Urinary bladder (tissue), 4 donors: ENCODE data around the gene ACTN1. TPM values are rescaled to one million over a fixed set of nuclear protein-coding genes. Genes with fewer than 3 reads are reported as not detected.

Experiments used
- DNase-seq: peaks from one replicate; pipeline ENCODE4 v3.0.0-alpha.2; 2015; ENCODE audit errors: extremely low spot score
- H3K27ac ChIP-seq: one replicate; pipeline ENCODE4 v1.5.1; 2013; ENCODE audit warnings: low read depth, mild to moderate bottlenecking, moderate library complexity
- H3K36me3 ChIP-seq: one replicate; pipeline ENCODE4 v1.6.1; 2013; ENCODE audit warnings: mild to moderate bottlenecking, moderate library complexity; ENCODE audit not compliant: insufficient read depth
- H3K4me1 ChIP-seq: one replicate; pipeline ENCODE4 v1.6.1; 2013; ENCODE audit warnings: mild to moderate bottlenecking, moderate library complexity; ENCODE audit not compliant: insufficient read depth
- H3K4me3 ChIP-seq: one replicate; pipeline ENCODE4 v1.5.1; 2013; ENCODE audit warnings: low read depth, low read length
- WGBS: extraction: QIAGEN DNeasy Blood & Tissue Kit; methylation state at CpG from one replicate; pipeline ENCODE4 v1.1.7; 2013; 5-methylcytosine and 5-hydroxymethylcytosine counted together
- polyA plus RNA-seq: library from polyadenylated mRNA; stranded (reverse); fragments of 200-250 nt; gene quantifications from one replicate; pipeline ENCODE4 v1.2.3, GENCODE V29; 2013
- total RNA-seq: library from RNA; depleted of rRNA; stranded (reverse); fragments of >200 nt; gene quantifications from one replicate; pipeline ENCODE4 v1.2.3, GENCODE V29; 2014
- donor health status: healthy with polysubstance abuse.
- donor health status: healthy.

Gene ACTN1
- total and polyA plus RNA-seq, 2 donors: 150 to 723 TPM

DNA sequence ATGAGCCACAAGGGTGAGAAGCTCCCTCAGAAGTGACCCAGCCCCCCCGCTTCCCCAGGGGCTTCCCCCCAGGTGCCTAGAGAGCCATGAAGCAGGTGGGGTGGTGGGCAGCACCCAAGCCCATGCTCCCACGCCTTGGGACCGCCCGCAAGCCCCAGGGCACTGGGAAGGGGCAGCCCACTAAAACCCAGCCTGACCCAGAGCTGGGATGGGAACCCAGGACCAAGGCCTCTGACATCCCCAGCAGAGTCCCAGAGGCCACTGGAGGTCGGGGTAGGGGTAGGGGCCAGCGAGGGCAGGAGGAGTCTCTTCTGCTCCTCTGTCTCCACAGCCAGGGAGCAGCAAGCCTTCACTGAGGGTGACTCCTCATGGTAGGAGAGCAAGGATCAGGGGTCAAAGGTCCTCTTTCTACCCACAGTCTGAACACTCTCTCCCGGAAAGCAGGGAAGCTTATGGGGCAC, 99.8 kb downstream of the ACTN1 start:
- no peak for DNase-seq
- no peak overlapping the region for H3K4me3 ChIP-seq
- 91% methylated on average over 7 of the region's 7 CpGs for WGBS
- H3K4me1 ChIP-seq: no peaks in the 10 kb centered on the region
- H3K36me3 ChIP-seq: peaks cover 9% of the 10 kb centered on the region
- H3K27ac ChIP-seq: no peak overlapping the region

DNA sequence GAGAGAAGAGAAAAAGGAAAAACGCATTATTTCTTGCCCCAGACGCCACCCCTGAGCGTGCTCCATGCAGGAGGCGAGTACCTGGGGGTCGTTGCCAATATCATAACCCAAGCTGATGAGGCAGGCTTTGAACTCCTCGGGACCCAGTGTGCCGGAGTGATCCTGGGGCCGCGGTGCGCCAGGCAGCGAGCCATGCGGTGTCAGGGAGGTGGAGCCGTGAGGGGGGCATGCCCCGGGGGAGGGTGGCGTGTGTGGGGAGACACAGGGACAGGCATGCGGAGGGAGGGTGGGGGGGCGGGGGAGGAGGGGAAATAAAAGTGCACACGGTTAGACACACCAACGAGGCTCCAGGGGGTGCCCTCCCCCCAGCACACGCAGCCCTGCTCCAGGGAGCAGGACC, 100.2 kb downstream of the ACTN1 start:
- WGBS: 86% methylated on average over 20 of the region's 20 CpGs
- Histone ChIP-seq H3K36me3 (peaks cover 9% of the 10 kb centered on the region), H3K27ac (no peak overlapping the region), H3K4me1 (no peaks in the 10 kb centered on the region), H3K4me3 (no peak overlapping the region)
- no peak for DNase-seq

DNA sequence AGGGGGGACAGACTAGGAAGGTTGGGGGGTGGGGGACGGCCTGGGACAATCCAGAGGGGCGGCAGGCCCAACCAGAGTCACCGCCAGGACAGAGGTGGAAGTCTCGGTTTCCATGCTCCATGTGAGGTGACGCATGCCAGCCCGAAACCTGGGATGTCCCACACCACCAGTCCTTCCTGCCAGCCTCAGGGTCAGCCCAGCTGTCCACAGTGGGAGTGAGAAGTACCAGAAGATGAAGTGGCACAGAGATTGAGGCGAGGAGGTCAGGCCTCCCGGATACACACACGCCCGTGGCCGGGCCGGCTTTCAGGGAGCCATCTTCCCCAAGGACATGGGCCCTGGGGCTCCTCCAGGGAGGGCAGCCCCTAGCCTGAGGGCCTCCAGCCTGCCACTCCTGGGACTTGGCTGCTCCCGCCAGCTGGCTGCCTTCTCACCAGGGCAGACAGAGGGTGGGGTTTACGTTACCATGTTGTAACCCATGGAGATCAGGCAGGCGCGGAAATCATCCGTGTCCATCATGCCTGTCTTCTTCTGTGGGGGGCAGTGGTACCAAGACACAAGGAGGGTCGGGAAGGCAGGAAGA, 101.0 kb downstream of the ACTN1 start:
- DNase-seq: no peak
- 88% methylated on average over 18 of the region's 18 CpGs for WGBS

DNA sequence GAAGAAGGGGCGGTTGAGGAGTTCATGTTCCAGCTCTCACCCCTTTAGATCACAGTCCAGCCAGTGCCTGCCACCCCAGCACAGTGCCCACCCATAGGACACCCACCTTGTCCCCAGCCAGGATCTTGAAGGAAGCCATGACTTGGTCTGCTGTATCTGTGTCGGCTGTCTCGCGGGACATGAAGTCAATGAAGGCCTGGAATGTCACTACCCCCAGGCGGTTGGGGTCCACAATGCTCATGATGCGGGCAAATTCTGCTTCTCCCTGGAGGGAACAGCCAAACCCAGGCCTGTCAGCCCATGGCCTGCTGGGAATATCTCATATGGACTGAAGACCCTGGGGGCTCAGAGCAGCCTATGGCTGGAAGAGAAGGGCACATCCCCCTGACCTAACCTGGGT, 102.1 kb downstream of the ACTN1 start:
- H3K4me3 ChIP-seq: no peak overlapping the region
- no peak overlapping the region for H3K27ac ChIP-seq
- H3K36me3 ChIP-seq: peaks cover 5% of the 10 kb centered on the region
- no peaks in the 10 kb centered on the region for H3K4me1 ChIP-seq
- DNase-seq: no peak
- 95% methylated on average over 6 of the region's 6 CpGs for WGBS

More for the DNA sequence above, 101.0 kb downstream of the ACTN1 start:
- H3K27ac ChIP-seq: no peak overlapping the region
- no peaks in the 10 kb centered on the region for H3K4me1 ChIP-seq
- no peak overlapping the region for H3K4me3 ChIP-seq
- H3K36me3 ChIP-seq: peaks cover 9% of the 10 kb centered on the region

DNA sequence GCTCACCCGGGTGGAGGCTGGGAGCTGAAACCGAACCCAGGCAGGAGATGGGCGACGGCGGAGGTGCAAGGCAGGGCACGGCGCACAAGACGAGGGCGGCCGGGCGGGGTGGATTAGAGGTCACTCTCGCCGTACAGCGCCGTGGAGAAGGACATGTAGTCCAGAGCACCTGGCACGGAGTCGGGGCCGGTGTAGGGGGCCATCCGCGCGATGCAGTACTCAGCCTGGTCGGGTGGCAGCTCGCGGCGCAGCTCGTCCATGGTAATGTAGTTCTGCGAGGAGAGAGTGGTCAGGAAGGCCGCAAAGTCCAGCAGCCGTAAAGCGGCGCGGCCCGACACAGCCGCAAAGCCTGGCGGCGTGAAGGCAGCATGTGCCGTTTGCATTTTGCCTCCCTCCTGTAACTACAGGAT, 104.4 kb downstream of the ACTN1 start:
- Histone ChIP-seq H3K36me3 (peaks cover 5% of the 10 kb centered on the region), H3K4me3 (no peak overlapping the region), H3K27ac (no peak overlapping the region), H3K4me1 (no peaks in the 10 kb centered on the region)
- DNase-seq: no peak
- 91% methylated on average over 37 of the region's 37 CpGs for WGBS

DNA sequence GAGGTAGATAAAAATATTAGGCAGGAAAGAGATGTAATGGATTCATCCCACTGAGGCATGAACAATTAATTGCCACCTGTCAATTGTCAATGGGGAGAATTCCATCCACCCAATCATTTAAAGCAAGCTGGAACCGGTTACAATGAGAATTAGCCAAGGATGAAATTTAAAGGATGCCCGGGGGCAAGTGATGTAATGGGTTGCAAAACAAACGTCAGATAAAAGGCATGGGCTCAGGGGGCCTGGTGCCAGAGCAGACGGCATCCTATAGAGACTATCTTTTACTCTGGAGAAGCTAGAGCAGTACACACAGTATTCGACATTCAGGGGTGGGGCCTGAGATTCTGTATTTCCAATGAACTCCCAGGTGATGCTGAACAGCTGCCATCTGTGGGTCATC, 105.7 kb downstream of the ACTN1 start:
- Histone ChIP-seq H3K36me3 (peaks cover 5% of the 10 kb centered on the region), H3K4me3 (no peak overlapping the region), H3K4me1 (no peaks in the 10 kb centered on the region), H3K27ac (no peak overlapping the region)
- WGBS: 80% methylated on average over 5 of the region's 5 CpGs
- DNase-seq: no peak

DNA sequence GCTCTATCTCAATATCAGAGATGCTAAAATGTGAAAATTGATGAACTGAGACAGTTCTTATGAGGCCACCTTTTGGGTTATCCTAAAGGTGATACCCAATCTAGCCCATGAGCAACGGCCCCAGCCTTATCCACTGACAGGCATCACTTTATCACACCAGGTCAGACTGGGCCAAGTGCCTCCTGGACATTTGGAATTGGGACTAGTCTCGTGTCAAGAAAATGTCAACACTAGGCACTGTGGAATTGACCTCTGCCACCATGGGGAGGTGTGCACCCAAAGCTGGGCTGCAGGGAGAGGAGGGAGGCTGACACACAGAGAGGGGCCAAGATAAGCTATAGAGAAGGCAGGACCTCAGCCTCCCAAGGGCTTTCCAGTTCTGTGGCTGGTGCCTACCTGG, 107.7 kb downstream of the ACTN1 start:
- peaks cover 3% of the 10 kb centered on the region for H3K36me3 ChIP-seq
- WGBS: 92% methylated on average over 2 of the region's 2 CpGs
- DNase-seq: no peak
- H3K4me1 ChIP-seq: no peaks in the 10 kb centered on the region
- H3K27ac ChIP-seq: no peak overlapping the region
- H3K4me3 ChIP-seq: no peak overlapping the region

DNA sequence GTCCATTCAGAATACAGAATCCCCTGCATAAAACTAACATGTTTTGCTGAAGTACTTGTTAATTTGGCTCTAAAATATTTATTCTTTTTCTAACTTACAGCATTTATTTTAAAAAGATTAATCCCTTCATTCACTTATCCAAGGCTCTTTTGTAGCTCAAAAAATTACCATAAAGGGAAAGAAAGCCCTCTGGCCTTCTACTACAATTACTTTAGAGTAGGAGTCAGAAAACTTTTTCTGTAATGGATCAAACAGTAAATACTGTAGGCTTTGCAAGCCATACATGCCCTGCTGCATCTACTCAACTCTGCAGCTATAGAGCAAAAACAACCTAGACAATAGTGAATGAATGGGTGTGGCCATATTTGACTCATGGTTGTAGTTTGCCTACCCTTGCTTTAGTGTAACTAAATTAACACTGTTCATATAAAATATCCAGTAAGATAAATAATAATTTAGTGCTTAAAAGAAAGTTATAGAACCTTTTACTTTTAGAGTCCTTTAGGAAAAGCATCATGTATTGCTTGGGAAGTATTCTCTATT, 112.0 kb downstream of the ACTN1 start:
- no peak for DNase-seq
- Histone ChIP-seq H3K36me3 (no peaks in the 10 kb centered on the region), H3K4me3 (no peak overlapping the region), H3K4me1 (no peaks in the 10 kb centered on the region), H3K27ac (no peak overlapping the region)

DNA sequence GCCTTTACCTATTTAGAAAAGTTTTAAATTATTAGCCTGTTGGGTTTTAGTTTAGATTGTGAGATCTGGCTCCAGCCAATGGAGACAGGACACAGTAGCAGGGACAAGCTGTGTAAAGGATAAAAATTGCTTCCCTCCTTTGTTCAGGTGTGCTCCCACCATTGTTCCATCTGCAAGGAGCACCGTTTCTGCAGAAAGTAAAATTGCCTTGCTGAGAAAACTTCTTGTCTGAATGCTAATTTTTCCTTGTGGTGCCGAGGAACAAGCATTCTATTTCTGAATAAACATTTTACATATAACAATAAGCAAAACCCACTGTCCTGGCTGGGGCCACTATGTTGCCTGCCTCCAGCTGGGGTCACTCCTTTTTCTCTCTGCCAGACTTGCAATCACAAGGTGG, 113.6 kb downstream of the ACTN1 start:
- Histone ChIP-seq H3K4me3 (no peak overlapping the region), H3K36me3 (no peaks in the 10 kb centered on the region), H3K27ac (no peak overlapping the region), H3K4me1 (no peaks in the 10 kb centered on the region)
- DNase-seq: no peak
- WGBS: 96% methylated on average over 2 of the region's 2 CpGs

DNA sequence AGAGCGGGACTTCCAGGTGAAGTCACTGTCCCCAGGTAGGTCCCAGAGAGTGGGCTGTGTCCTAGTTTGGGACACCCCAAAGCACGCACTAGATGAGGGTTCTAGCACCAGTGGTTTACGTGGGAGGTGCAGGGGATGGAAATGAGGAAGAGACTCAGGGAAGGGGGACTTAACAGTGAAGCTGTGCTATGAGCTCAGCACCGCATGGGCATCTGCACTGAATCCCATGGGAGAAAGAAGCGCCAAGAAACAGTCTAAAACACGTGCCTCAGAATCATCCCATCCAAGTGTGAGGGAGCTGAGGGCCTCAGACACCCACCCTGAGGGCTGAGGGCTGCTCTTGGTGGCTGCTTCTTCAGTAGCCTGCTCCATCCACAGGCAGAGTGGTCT, 114.7 kb downstream of the ACTN1 start:
- no peaks in the 10 kb centered on the region for H3K36me3 ChIP-seq
- no peak overlapping the region for H3K27ac ChIP-seq
- no peak overlapping the region for H3K4me3 ChIP-seq
- DNase-seq: no peak
- H3K4me1 ChIP-seq: no peaks in the 10 kb centered on the region
- WGBS: 73% methylated on average over 6 of the region's 6 CpGs

DNA sequence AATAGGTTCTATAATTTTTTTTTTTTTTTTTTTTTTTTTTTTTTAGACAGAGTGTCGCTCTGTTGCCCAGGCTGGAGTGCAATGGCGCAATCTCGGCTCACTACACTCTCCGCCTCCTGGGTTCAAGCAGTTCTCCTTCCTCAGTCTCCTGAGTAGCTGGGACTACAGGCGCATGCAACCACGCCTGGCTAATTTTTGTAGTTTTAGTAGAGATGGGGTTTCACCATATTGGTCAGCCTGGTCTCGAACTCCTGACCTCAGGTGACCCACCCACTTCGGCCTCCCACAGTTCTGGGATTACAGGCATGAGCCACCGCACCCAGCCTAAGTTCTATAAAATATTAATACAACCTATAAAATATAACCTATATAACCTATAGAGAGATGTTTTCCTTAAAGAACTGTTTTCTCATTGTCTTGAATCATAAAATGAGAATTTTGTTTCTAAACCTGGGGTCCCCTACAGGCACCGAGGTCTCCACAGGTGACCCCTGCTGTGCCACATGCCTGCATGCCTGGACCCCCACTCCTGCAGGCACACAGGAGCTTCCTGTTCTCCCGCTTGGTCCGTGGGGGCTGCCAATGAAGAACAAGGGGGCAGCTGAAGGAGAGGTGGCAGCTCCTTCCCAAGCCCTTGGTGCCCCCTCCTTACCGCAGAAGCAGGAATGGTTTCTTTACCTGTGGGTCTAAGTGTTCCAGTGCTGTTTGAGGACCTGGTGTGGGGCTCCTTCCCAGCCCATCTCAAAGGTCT, 115.3 kb downstream of the ACTN1 start:
- 85% methylated on average over 13 of the region's 13 CpGs for WGBS
- Histone ChIP-seq H3K4me1 (no peaks in the 10 kb centered on the region), H3K27ac (no peak overlapping the region), H3K4me3 (no peak overlapping the region), H3K36me3 (no peaks in the 10 kb centered on the region)
- no peak for DNase-seq

DNA sequence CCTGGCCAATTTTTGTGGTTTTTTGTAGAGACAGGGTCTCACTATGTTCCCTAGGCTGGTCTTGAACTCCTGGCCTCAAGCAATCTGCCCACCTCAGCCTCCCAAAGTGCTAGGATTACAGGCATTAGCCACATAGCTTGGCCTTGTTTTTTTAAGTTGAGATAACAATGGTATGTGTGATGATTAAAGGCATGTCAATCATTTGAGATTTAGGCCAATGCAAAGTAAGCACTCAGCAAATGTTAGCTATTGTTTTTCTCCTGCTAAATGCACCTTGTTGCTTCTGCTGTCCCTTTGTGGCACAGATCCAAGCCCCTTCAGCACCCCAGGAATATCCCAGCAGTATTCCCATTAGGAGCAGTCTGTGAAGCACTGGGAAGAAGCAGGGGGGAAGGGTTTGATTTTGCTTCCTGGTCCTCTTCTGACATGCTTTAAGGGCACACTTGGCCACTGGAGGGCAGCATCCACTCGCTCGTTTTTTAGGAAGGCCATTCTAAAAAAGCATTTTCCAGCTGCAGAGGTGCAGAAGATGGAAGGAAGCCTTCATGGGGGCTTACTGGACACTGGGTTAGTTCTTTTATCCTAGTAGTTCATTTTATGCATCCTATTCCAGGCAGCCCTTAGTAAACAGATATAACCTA, 116.0 kb downstream of the ACTN1 start:
- Histone ChIP-seq H3K4me1 (no peaks in the 10 kb centered on the region), H3K27ac (no peak overlapping the region), H3K4me3 (no peak overlapping the region), H3K36me3 (no peaks in the 10 kb centered on the region)
- WGBS: 4% methylated on average over 2 of the region's 2 CpGs
- peak; percentile 53 for DNase-seq

DNA sequence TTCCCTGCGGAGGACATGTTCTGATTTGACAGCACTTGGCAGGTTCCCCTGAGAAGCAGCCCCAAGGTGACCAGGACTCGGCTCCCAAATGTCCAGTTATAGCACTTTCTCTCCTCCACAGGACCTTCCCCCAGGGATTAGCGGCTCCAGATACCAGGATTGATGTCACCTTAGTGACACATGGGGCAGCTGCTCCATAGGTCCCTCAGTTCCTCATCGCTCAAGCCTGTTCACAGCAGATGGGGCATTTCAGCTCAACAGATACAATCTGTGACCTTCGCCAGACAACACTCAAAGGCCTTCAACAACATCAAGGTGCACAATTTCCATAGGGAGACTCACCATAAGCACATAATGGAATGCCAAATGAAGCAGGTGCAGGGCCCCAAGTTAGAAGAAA, 118.3 kb downstream of the ACTN1 start:
- DNase-seq: no peak
- H3K4me1 ChIP-seq: no peaks in the 10 kb centered on the region
- H3K4me3 ChIP-seq: no peak overlapping the region
- WGBS: 90% methylated on average over 5 of the region's 5 CpGs
- no peak overlapping the region for H3K27ac ChIP-seq
- no peaks in the 10 kb centered on the region for H3K36me3 ChIP-seq

DNA sequence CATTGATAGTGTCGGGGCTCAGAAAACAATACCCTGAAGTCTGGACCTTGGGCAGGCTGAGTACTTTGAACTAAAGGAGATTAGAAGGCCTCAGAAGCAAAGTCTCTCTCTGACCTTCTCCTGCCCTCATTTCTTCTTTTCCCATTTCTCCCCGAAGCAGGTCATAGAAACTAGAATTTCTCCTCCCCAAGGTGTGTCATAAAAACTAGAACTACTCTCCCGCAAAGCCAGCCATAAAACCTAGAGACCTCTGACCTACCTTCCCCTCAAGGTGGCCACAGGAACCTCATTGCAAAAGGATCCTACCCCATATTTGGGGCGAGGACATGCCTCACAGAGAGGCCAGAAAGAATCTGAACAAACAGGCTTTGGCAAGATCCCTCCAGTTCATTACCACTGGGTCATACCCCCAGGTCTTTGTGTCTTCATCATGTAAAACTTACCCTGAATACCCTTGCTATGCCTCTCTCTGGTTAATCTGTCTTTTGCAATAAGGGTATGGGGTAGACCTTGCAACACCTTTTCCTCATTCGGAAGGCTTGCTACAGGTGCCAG, 121.5 kb downstream of the ACTN1 start:
- WGBS: 89% methylated on average over 5 of the region's 5 CpGs
- no peak for DNase-seq
- no peak overlapping the region for H3K27ac ChIP-seq
- no peaks in the 10 kb centered on the region for H3K36me3 ChIP-seq
- no peaks in the 10 kb centered on the region for H3K4me1 ChIP-seq
- H3K4me3 ChIP-seq: no peak overlapping the region
